22Rv1 (cell line): Measurements from ENCODE around the gene TMTC4.

ENCODE experiments used
- CTCF ChIP-seq: fragments of 450-650 bp; IDR thresholded peaks from 2 replicates; pipeline ENCODE4 v1.5.1; 2017; ENCODE audit warnings: mild to moderate bottlenecking
- ZFX ChIP-seq: fragments of 450-650 bp; IDR thresholded peaks from 2 replicates; pipeline ENCODE4 v1.6.1; 2017; ENCODE audit warnings: antibody characterized with exemption, borderline replicate concordance

GRCh38 chr13:100608489-100608888, 66.1 kb downstream of the TMTC4 start:
- TF ChIP-seq CTCF (no peak), ZFX (no peak)
